ENCODE results near the gene THBD.

Gene THBD

DNA sequence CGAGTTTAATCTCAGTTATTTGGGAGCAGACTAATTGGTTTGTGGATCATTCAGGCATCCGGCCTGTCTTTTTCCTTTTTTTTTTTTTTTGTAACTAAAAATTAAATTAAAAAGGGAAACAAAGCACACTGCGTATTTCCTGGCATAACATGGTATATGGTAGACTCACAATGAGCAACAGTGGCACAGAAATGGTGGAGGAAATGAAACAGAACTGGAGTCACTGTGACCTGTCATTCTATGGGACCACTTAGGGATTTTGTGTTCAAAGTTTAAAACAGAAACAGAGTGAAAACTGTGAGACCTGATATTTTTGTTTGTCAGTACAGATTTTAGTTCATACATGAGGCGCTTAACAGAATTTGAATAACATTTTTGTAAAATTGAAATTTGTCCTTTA lies 41.4 kb upstream of the THBD start:
- no peak for DNase-seq (ENCODE audit: low read depth)
- no peak overlapping the region for H3K4me3 ChIP-seq (ENCODE audit: low read length)
- TF ChIP-seq, protein P1, sequence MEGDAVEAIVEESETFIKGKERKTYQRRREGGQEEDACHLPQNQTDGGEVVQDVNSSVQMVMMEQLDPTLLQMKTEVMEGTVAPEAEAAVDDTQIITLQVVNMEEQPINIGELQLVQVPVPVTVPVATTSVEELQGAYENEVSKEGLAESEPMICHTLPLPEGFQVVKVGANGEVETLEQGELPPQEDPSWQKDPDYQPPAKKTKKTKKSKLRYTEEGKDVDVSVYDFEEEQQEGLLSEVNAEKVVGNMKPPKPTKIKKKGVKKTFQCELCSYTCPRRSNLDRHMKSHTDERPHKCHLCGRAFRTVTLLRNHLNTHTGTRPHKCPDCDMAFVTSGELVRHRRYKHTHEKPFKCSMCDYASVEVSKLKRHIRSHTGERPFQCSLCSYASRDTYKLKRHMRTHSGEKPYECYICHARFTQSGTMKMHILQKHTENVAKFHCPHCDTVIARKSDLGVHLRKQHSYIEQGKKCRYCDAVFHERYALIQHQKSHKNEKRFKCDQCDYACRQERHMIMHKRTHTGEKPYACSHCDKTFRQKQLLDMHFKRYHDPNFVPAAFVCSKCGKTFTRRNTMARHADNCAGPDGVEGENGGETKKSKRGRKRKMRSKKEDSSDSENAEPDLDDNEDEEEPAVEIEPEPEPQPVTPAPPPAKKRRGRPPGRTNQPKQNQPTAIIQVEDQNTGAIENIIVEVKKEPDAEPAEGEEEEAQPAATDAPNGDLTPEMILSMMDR (IDR thresholded peaks at IDR 0.05; ENCODE audit: insufficient read depth, low read depth, low read length, missing control alignments) = no peak

GRCh38 chr20:23090147-23090546 lies 40.7 kb upstream of the THBD start:
- no peak overlapping the region for H3K4me3 ChIP-seq (ENCODE audit: low read length)

DNA sequence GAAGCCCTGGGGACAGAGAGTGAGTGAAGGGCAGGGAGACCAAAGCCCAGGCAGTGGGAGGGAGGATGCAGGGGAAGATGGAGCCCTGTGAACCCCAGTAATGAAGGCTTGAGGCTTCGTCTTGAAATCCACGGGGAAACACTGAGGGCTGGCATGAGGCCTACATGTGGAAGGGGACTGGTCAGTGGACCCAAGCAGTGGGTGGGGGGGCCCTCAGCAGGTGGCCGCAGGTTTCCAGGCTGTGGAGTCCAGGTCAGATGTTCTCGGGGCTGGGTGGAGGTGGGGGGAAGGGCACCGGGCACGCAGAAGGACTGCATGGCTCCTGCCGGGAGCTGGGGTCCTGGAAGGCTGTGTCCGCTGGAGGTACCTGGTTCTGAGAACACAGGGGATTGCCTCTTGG lies 39.4 kb upstream of the THBD start:
- H3K4me3 ChIP-seq (ENCODE audit: low read length) = no peak overlapping the region
- DNase-seq (ENCODE audit: low read depth) = no peak
- TF ChIP-seq, protein P1 (IDR thresholded peaks at IDR 0.05; ENCODE audit: insufficient read depth, low read depth, low read length, missing control alignments) = no peak

More at GRCh38 chr20:23090147-23090546, 40.7 kb upstream of the THBD start:
- TF ChIP-seq, protein P1 (IDR thresholded peaks at IDR 0.05; ENCODE audit: insufficient read depth, low read depth, low read length, missing control alignments) = no peak
- DNase-seq (ENCODE audit: low read depth) = no peak

DNA sequence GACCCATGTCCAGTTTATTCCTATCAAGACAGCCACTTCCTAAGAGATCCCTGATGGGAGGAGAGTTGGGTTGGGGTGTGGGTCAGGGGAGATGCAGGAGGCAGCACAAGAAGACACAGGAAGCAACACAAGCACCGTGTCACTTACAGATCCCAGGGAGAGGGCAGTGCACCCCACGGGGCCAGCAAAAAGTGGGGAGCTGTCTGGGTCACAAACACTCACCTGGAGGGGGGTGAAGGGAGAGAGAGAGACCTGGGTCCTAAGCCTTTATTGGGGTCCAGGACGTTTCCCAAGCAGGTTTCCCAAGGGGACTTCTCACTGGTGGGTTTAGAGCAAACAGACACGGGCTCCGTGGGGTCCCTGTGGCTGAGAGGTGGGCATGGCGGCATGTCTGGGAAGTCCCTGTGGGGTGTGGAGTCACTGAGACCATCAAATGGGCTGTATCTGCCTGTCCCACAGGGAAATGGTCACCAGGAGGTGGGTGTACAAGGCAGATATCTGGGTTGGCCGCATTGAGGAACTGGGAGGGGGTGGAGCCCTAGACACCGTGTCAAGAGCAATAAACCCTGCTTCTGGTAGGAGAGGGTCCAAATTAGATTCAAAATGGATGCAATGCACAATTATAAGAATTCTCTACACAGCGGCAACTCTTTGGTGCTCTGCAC lies 38.2 kb upstream of the THBD start:
- no peak overlapping the region for H3K4me3 ChIP-seq (ENCODE audit: low read length)
- TF ChIP-seq, protein P1 (IDR thresholded peaks at IDR 0.05; ENCODE audit: insufficient read depth, low read depth, low read length, missing control alignments) = no peak
- DNase-seq (ENCODE audit: low read depth) = no peak

DNA sequence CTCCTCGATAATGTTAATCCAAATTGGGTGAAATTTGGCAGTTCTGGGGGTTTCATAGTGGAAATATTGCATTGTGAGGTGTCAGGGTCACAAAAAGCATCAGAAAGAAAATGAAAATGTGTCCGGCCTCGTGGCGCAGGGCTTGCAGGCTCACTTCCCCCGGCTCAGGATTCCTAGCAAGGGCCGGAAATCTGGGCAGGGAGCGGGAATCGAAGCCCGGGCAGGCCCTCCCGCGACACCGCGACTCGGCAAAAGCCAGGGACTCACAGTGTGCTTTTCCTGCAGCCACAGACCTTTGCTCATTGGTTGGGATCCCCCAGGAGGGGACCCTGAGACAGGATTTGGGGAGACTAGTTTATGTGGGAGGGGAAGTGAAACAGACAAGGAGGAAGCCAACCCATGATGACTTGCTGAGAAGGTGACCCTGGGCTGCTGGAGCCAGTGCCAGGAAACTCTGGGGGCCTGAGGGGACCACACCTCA lies 37.5 kb upstream of the THBD start:
- no peak overlapping the region for H3K4me3 ChIP-seq (ENCODE audit: low read length)
- TF ChIP-seq, protein P1 (IDR thresholded peaks at IDR 0.05; ENCODE audit: insufficient read depth, low read depth, low read length, missing control alignments) = no peak
- no peak for DNase-seq (ENCODE audit: low read depth)

- TF ChIP-seq, protein P1 (IDR thresholded peaks at IDR 0.05; ENCODE audit: insufficient read depth, low read depth, low read length, missing control alignments) = no peak
- DNase-seq (ENCODE audit: low read depth) = peak; percentile 38
- H3K4me3 ChIP-seq (ENCODE audit: low read length) = no peak within 1 kb of the TSS
Observed at GRCh38 chr20:23086056-23086566, 36.6 kb upstream of the THBD start, which contains the start of gene CD93. Gene CD93, minus strand, starts transcription at chr20:23086324. Its CDS starts 132 bp downstream, at chr20:23086192.

Data from epithelial cell of esophagus (primary cell).